ENCODE data around the gene PLVAP. TPM values are rescaled to one million over a fixed set of nuclear protein-coding genes. Genes with fewer than 3 reads are reported as not detected.

Gene PLVAP
- total and polyA plus RNA-seq, 9 of the 15 experiments (the other 6 are each of a cell fraction or from before 2014, with no cell fraction given): 0.09 to 0.84 (median 0.51) TPM; not detected in 4

GRCh38 chr19:17347361-17347760 is 29.8 kb downstream of the PLVAP start (continued):
- TF ChIP-seq RFX7 (CRISPR knock-in tag; IDR thresholded peaks at IDR 0.05) (no peak), ZNF24 (IDR thresholded peaks at IDR 0.05) (no peak), FOXM1 (IDR thresholded peaks at IDR 0.05; ENCODE audit: low read depth) (no peak), FOXM1 (CRISPR knock-in tag; IDR thresholded peaks at IDR 0.05; ENCODE audit: low read depth) (no peak), ZNF507 (tag; conservative IDR thresholded peaks at IDR 0.05) (no peak), GATAD2B (IDR thresholded peaks at IDR 0.05; ENCODE audit: borderline replicate concordance) (no peak)

GRCh38 chr19:17346109-17346671 is 31.0 kb downstream of the PLVAP start:
- Histone ChIP-seq H3K9me1 (ENCODE audit: control insufficient read depth, insufficient read depth, low read length) (no peaks in the 10 kb centered on the region), H3K27ac (ENCODE audit: extremely low read depth, low read depth, low read length) (no peak overlapping the region), H3K4me3 (no peak overlapping the region), H3K79me2 (ENCODE audit: control insufficient read depth, insufficient read depth, low read length) (no peaks in the 10 kb centered on the region), H3K4me1 (replicated peaks in 1 of 2; ENCODE audit: control insufficient read depth in 2 of 2, insufficient read depth in 2 of 2, low read length in 2 of 2) (peaks cover 0 to 12% of the 10 kb centered on the region in 2 experiments; a peak in 1 of 5 replicates), H3K36me3 (ENCODE audit: control insufficient read depth, insufficient read depth, low read length) (peaks cover 6% of the 10 kb centered on the region; the same call in 1 of the 3 replicates), H2AFZ (ENCODE audit: low read depth, low read length) (peak overlapping the region; percentile 68; the same call in 1 of the 2 replicates), H3K9ac (ENCODE audit: insufficient read depth in 1 of 2, low read depth in 2 of 2, low read length in 2 of 2) (no peak overlapping the region), H3K27me3 (ENCODE audit: control insufficient read depth in 2 of 2, insufficient read depth in 2 of 2, low read length in 2 of 2) (peaks cover 3 to 17% of the 10 kb centered on the region in 2 experiments; a peak in 3 of 5 replicates), H3K9me3 (replicated peaks; ENCODE audit: control insufficient read depth, insufficient read depth, low read depth, low read length) (no peaks in the 10 kb centered on the region), H4K20me1 (replicated peaks; ENCODE audit: control insufficient read depth, insufficient read depth, low read length) (0 out of 2 replicates have a peak, but pooled peaks cover 3% of the 10 kb centered on the region), H3K4me2 (ENCODE audit: insufficient read depth, low read length) (no peak overlapping the region)
- ChIA-PET CTCF (ENCODE audit: low intra/inter-chr PET ratio) (interaction anchor here (0.5 to 1.5 kb wide), 4 partner anchors 37 to 47 kb away, joined by 3 to 5 read pairs (median 4); no protein-coding TSS in a partner anchor), POLR2A (interaction anchor here (0.9 to 2.1 kb wide), 2 partner anchors 11 to 102 kb away, joined by 3 to 7 read pairs; partner anchors contain the start of gene ANO8)
- DNase-seq (ENCODE audit: extremely low read depth in 1 of 4, low spot score in 3 of 4) (peak; percentile 86 to 89 (median 88)), FAIRE-seq (peak; percentile 87), ATAC-seq (peak; percentile 99)
- BruUV-seq (replicated peaks): no TSS peak
- 17% methylated on average over 17 of the region's 24 CpGs for WGBS (ENCODE audit: insufficient coverage, low coverage, missing lambda C conversion rate)
- in situ Hi-C loops (cut with MboI) (loop anchor here (5.0 kb wide), 1 partner anchor 41 kb away; no protein-coding TSS in a partner anchor), intact Hi-C loops (cut with micrococcal nuclease) (loop anchor here (1.0 kb wide), 1 partner anchor 40 kb away; no protein-coding TSS in a partner anchor)
- TF ChIP-seq KDM1A (IDR thresholded peaks at IDR 0.05) (peak; percentile 72 to 81), TSC22D4 (tag; IDR thresholded peaks at IDR 0.05) (no peak), HDAC2 (IDR thresholded peaks at IDR 0.05) (peak; percentile 75; the same call in 1 of the 2 replicates), NCOR1 (IDR thresholded peaks at IDR 0.05) (peak; percentile 14; the same call in 1 of the 2 replicates), PHF20 (IDR thresholded peaks at IDR 0.05; ENCODE audit: partially characterized antibody) (peak; percentile 77), SMC3 (conservative IDR thresholded peaks at IDR 0.05; ENCODE audit: insufficient read depth, low read depth, low read length) (peak; percentile 85), ZNF121 (CRISPR knock-in tag; conservative IDR thresholded peaks at IDR 0.05) (peak; percentile 100), ID3 (CRISPR knock-in tag; IDR thresholded peaks at IDR 0.05) (no peak), ID3 (tag; IDR thresholded peaks at IDR 0.05) (no peak), ATF3 (IDR thresholded peaks at IDR 0.05) (no peak), ATF3 (CRISPR knock-in tag; conservative IDR thresholded peaks at IDR 0.05) (no peak), MTA1 (IDR thresholded peaks at IDR 0.05; ENCODE audit: borderline replicate concordance) (no peak), ETV1 (tag; conservative IDR thresholded peaks at IDR 0.05; ENCODE audit: low read depth) (peak; percentile 42; the same call in 1 of the 2 replicates), TEAD1 (CRISPR knock-in tag; IDR thresholded peaks at IDR 0.05) (0 out of 4 replicates have a peak, but pooled peaks of 1 of the 2 experiments have one; percentile 58)

Measured in K562 (cell line).